Gastroesophageal sphincter (tissue), 3 donors: Measurements from ENCODE around the gene MYO7A.

Experiments used
- EP300 ChIP-seq: sonication (generic); formaldehyde crosslinking; IDR thresholded peaks from one replicate; pipeline ENCODE4 v1.6.1; 2017; ENCODE audit warnings: antibody characterized with exemption, mild to moderate bottlenecking
- POLR2A ChIP-seq, 2 donors: fragments of 450-650 bp; IDR thresholded peaks; one replicate each; pipeline ENCODE4 v1.6.1; 2017; ENCODE audit warnings: antibody characterized with exemption in 2 of 2, mild to moderate bottlenecking in 2 of 2, moderate library complexity in 1 of 2
- POLR2AphosphoS5 ChIP-seq: sonication (generic); formaldehyde crosslinking; IDR thresholded peaks from one replicate; pipeline ENCODE4 v1.6.1; 2017; ENCODE audit warnings: antibody characterized with exemption
- TF ChIP-seq, protein P1 (sequence below), 4 experiments: fragments of 200-600 bp in 2 of 4; fragments of 450-650 bp in 2 of 4; sonication (generic) in 1 of 4; IDR thresholded peaks; one replicate each; pipeline ENCODE4 v1.5.1; 2017 to 2019; ENCODE audit warnings: antibody characterized with exemption in 4 of 4, mild to moderate bottlenecking in 2 of 4, moderate library complexity in 2 of 4

DNA sequence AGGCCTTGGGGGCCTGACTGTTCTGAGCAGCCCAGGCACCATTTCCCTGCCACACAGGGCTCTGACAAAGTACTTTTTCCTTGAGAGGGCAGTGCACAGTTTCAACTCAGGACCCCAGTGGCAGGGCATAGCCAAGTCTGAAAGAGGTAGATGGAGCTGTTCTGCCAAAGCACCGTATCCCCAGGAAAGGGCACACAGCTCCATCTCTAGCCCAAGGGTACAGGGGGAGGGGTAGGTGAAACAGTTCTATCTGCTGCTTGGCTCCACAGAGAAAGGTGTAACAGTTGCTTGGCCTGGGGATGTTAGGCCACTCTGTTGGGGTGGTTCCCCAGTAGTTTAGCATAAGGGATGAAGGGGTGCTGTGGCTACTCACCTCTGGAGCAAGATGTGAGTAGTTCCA, 125.6 kb downstream of the MYO7A start:
- TF ChIP-seq POLR2A (IDR thresholded peaks at IDR 0.05): no peak
- TF ChIP-seq, protein P1, sequence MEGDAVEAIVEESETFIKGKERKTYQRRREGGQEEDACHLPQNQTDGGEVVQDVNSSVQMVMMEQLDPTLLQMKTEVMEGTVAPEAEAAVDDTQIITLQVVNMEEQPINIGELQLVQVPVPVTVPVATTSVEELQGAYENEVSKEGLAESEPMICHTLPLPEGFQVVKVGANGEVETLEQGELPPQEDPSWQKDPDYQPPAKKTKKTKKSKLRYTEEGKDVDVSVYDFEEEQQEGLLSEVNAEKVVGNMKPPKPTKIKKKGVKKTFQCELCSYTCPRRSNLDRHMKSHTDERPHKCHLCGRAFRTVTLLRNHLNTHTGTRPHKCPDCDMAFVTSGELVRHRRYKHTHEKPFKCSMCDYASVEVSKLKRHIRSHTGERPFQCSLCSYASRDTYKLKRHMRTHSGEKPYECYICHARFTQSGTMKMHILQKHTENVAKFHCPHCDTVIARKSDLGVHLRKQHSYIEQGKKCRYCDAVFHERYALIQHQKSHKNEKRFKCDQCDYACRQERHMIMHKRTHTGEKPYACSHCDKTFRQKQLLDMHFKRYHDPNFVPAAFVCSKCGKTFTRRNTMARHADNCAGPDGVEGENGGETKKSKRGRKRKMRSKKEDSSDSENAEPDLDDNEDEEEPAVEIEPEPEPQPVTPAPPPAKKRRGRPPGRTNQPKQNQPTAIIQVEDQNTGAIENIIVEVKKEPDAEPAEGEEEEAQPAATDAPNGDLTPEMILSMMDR (IDR thresholded peaks at IDR 0.05): no peak
- TF ChIP-seq POLR2AphosphoS5: no peak
- no peak for TF ChIP-seq EP300
